ENCODE results near the gene FCER2.

DNA sequence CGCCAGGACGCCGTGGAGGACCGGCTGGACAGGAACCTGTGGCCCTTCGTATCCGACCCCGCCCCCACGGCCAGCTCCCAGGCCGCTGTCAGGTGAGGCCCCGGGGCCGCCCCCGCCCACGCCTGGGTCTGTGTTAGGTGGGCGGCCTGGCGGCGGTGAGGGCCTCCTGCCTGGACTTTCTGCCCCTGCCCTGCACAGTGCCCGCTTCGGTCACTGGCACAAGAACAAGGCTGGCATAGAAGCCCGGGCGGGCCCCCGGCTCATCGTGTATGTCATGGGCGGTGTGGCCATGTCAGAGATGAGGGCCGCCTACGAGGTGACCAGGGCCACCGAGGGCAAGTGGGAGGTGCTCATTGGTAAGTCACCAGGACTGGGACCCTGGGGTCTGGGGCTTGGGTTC, 54.8 kb downstream of the FCER2 start:
- TF ChIP-seq POLR2A (IDR thresholded peaks at IDR 0.05) (no peak), CTCF (IDR thresholded peaks at IDR 0.05) (no peak)
